Common myeloid progenitor, CD34-positive (primary cell): ENCODE measurements around the gene PDE10A.
"Not testable (repeated sequence)": the region's sequence is repeated elsewhere in the genome, so short reads cannot be mapped to it uniquely, and the experiment has no call there.

Experiments used
- CTCF ChIA-PET: fragments of 350-600 bp; sonication (Branson Sonifier 250); formaldehyde crosslinking; loops from one replicate; lab custom pipeline; 2021; ENCODE audit warnings: antibody characterized with exemption; lab: Charles Lee
- POLR2A ChIA-PET: fragments of 350-600 bp; sonication (Branson Sonifier 250); formaldehyde crosslinking; loops from one replicate; lab custom pipeline; 2021; ENCODE audit warnings: antibody characterized with exemption; lab: Charles Lee
- DNase-seq, 3 donors: peaks; one replicate each; pipeline versions ENCODE4 v3.0.0 to v3.0.0-alpha.2; 2013
- H3K27ac ChIP-seq, 2 experiments: 1 replicate in 1 of 2; 2 replicates in 1 of 2; pipeline ENCODE4 v1.7.0; 2013; ENCODE audit warnings: inconsistent platforms in 2 of 2, low read length in 2 of 2, mild to moderate bottlenecking in 2 of 2, low read depth in 1 of 2, moderate library complexity in 1 of 2; ENCODE audit not compliant: severe bottlenecking in 2 of 2, insufficient read depth in 1 of 2, poor library complexity in 1 of 2
- H3K27me3 ChIP-seq, 5 experiments: replicated peaks in 2 of 5; 1 replicate in 3 of 5; 2 replicates in 2 of 5; pipeline versions ENCODE4 v1.6.1 to v1.7.0; 2013; ENCODE audit warnings: low read length in 4 of 5, mild to moderate bottlenecking in 2 of 5, moderate library complexity in 2 of 5, inconsistent platforms in 1 of 5; ENCODE audit not compliant: insufficient read depth in 5 of 5, control insufficient read depth in 4 of 5
- H3K36me3 ChIP-seq, 4 experiments: 1 replicate in 2 of 4; 2 replicates in 2 of 4; pipeline versions ENCODE4 v1.6.1 to v1.7.0; 2013; ENCODE audit warnings: low read length in 3 of 4, control low read depth in 1 of 4, mild to moderate bottlenecking in 1 of 4; ENCODE audit not compliant: control insufficient read depth in 4 of 4, insufficient read depth in 4 of 4
- H3K4me1 ChIP-seq, 4 experiments: 1 replicate in 3 of 4; 2 replicates in 1 of 4; pipeline versions ENCODE4 v1.6.1 to v1.7.1; 2013; ENCODE audit warnings: low read length in 3 of 4, mild to moderate bottlenecking in 3 of 4, control low read depth in 1 of 4, inconsistent platforms in 1 of 4, moderate library complexity in 1 of 4; ENCODE audit not compliant: control insufficient read depth in 4 of 4, insufficient read depth in 4 of 4; ENCODE audit errors: control extremely low read depth in 1 of 4
- H3K4me3 ChIP-seq, 7 experiments: 1 replicate in 4 of 7; 2 replicates in 3 of 7; pipeline versions ENCODE4 v1.5.1 to v1.7.0; 2013; ENCODE audit warnings: mild to moderate bottlenecking in 7 of 7, low read length in 6 of 7, moderate library complexity in 6 of 7, inconsistent platforms in 2 of 7, low read depth in 2 of 7, control low read depth in 1 of 7; ENCODE audit not compliant: insufficient read depth in 4 of 7, control insufficient read depth in 1 of 7; ENCODE audit errors: extremely low read depth in 1 of 7
- H3K9me3 ChIP-seq, 5 experiments: 1 replicate in 4 of 5; 2 replicates in 1 of 5; pipeline versions ENCODE4 v1.6.1 to v1.7.1; 2013; ENCODE audit warnings: low read length in 4 of 5, mild to moderate bottlenecking in 2 of 5, inconsistent platforms in 1 of 5, low read depth in 1 of 5, moderate library complexity in 1 of 5; ENCODE audit not compliant: control insufficient read depth in 4 of 5, insufficient read depth in 2 of 5; ENCODE audit errors: control extremely low read depth in 1 of 5
- WGBS: methylation state at CpG from one replicate; pipeline ENCODE4 v1.1.5; 2013; ENCODE audit not compliant: insufficient coverage; 5-methylcytosine and 5-hydroxymethylcytosine counted together

PDE10A gene

GRCh38 chr6:165484178-165484889 is 178.7 kb downstream of the PDE10A start:
- H3K4me1 ChIP-seq: no peaks in the 10 kb centered on the region
- H3K27ac ChIP-seq: no peak overlapping the region
- ChIA-PET POLR2A (no interaction called here), CTCF (interaction anchor here (1.3 kb wide), 1 partner anchor 12 kb away, joined by 3 read pairs; no protein-coding TSS in a partner anchor)
- no peaks in the 10 kb centered on the region for H3K36me3 ChIP-seq
- no peaks in the 10 kb centered on the region for H3K9me3 ChIP-seq
- no peak for DNase-seq
- no peak overlapping the region for H3K4me3 ChIP-seq
- WGBS: 89% methylated on average over 13 of the region's 13 CpGs
- peaks cover 0 to 3% (median 0%) of the 10 kb centered on the region in 5 experiments for H3K27me3 ChIP-seq

- DNase-seq: no peak
- Histone ChIP-seq H3K4me3 (no peak overlapping the region), H3K27ac (no peak overlapping the region), H3K9me3 (no peaks in the 10 kb centered on the region), H3K4me1 (no peaks in the 10 kb centered on the region), H3K36me3 (no peaks in the 10 kb centered on the region), H3K27me3 (no peaks in the 10 kb centered on the region)
- ChIA-PET CTCF (no interaction called here), POLR2A (no interaction called here)
- 100% methylated on average over 1 of the region's 4 CpGs for WGBS
Measured at GRCh38 chr6:165481921-165482320, 181.1 kb downstream of the PDE10A start.

- 88% methylated on average over 1 of the region's 3 CpGs for WGBS
- no peaks in the 10 kb centered on the region for H3K36me3 ChIP-seq
- CTCF ChIA-PET: no interaction called here
- POLR2A ChIA-PET: no interaction called here
- DNase-seq: no peak
- no peaks in the 10 kb centered on the region for H3K9me3 ChIP-seq
- H3K4me1 ChIP-seq: no peaks in the 10 kb centered on the region
- no peak overlapping the region for H3K4me3 ChIP-seq
- H3K27me3 ChIP-seq: no peaks in the 10 kb centered on the region
- no peak overlapping the region for H3K27ac ChIP-seq
Measured at GRCh38 chr6:165480916-165481315, 182.1 kb downstream of the PDE10A start.

- no CpG with 5 or more reads among the region's 1 CpG for WGBS
- no peaks in the 10 kb centered on the region for H3K36me3 ChIP-seq
- no peak for DNase-seq
- CTCF ChIA-PET: no interaction called here
- H3K9me3 ChIP-seq: no peaks in the 10 kb centered on the region
- POLR2A ChIA-PET: no interaction called here
- H3K27ac ChIP-seq: no peak overlapping the region
- H3K4me3 ChIP-seq: no peak overlapping the region
- no peaks in the 10 kb centered on the region for H3K4me1 ChIP-seq
- no peaks in the 10 kb centered on the region for H3K27me3 ChIP-seq
Measured at GRCh38 chr6:165478581-165478980, 184.5 kb downstream of the PDE10A start.

- POLR2A ChIA-PET: no interaction called here
- Histone ChIP-seq H3K4me1 (no peaks in the 10 kb centered on the region), H3K4me3 (no peak overlapping the region), H3K27me3 (no peaks in the 10 kb centered on the region), H3K27ac (no peak overlapping the region), H3K9me3 (peaks cover 0 to 4% (median 0%) of the 10 kb centered on the region in 5 experiments), H3K36me3 (no peaks in the 10 kb centered on the region)
- DNase-seq: no peak
- CTCF ChIA-PET: no interaction called here
- WGBS: 100% methylated on average over 3 of the region's 4 CpGs
Measured at GRCh38 chr6:165469483-165469882, 193.6 kb downstream of the PDE10A start.

GRCh38 chr6:165468340-165469235 is 194.5 kb downstream of the PDE10A start:
- peaks cover 0 to 11% (median 1%) of the 10 kb centered on the region in 5 experiments for H3K9me3 ChIP-seq
- no peak for DNase-seq
- no peaks in the 10 kb centered on the region for H3K27me3 ChIP-seq
- H3K4me3 ChIP-seq: no peak overlapping the region
- 100% methylated on average over 5 of the region's 9 CpGs for WGBS
- no peak overlapping the region for H3K27ac ChIP-seq
- no peaks in the 10 kb centered on the region for H3K36me3 ChIP-seq
- ChIA-PET CTCF (no interaction called here), POLR2A (no interaction called here)
- H3K4me1 ChIP-seq: no peaks in the 10 kb centered on the region

- CTCF ChIA-PET, POLR2A ChIA-PET: not testable (repeated sequence)
- 100% methylated on average over 3 of the region's 6 CpGs for WGBS
Measured at GRCh38 chr6:165463499-165463898, 199.5 kb downstream of the PDE10A start.

More at GRCh38 chr6:165463499-165463898, 199.5 kb downstream of the PDE10A start:
- H3K27me3 ChIP-seq, H3K27ac ChIP-seq, H3K36me3 ChIP-seq, H3K4me1 ChIP-seq, H3K4me3 ChIP-seq, DNase-seq: not testable (repeated sequence)
- peaks cover 3 to 20% (median 4%) of the 10 kb centered on the region in 5 experiments for H3K9me3 ChIP-seq
